ENCODE measurements around the gene ANKRD66.
A peak's percentile ranks its signal among the peaks of the same experiment; 100 is the strongest.

Gene ANKRD66

GRCh38 chr6:46787871-46788540 is 41.3 kb downstream of the ANKRD66 start:
- no peak overlapping the region for H3K4me3 ChIP-seq (replicated peaks; ENCODE audit: insufficient read depth, low read length)

GRCh38 chr6:46788791-46789190 is 42.1 kb downstream of the ANKRD66 start:
- Histone ChIP-seq H3K4me3 (replicated peaks; ENCODE audit: insufficient read depth, low read length) (no peak overlapping the region), H3K27ac (replicated peaks) (no peak overlapping the region), H3K27me3 (ENCODE audit: insufficient read depth, poor library complexity, severe bottlenecking) (no peaks in the 10 kb centered on the region)
- TF ChIP-seq CTCF (IDR thresholded peaks at IDR 0.05; ENCODE audit: insufficient read depth, low read length) (no peak), REST (IDR thresholded peaks at IDR 0.05; ENCODE audit: insufficient replicate concordance, low read depth) (no peak), POLR2AphosphoS5 (IDR thresholded peaks at IDR 0.05; ENCODE audit: low read depth) (no peak), GABPA (IDR thresholded peaks at IDR 0.05; ENCODE audit: low read depth) (no peak), SPI1 (IDR thresholded peaks at IDR 0.05; ENCODE audit: borderline replicate concordance, low read depth) (no peak)
- no peak for DNase-seq (ENCODE audit: low read depth in 1 of 2, low spot score in 1 of 2)

More at GRCh38 chr6:46787871-46788540, 41.3 kb downstream of the ANKRD66 start:
- no peak overlapping the region for H3K27ac ChIP-seq (replicated peaks)
- TF ChIP-seq CTCF (IDR thresholded peaks at IDR 0.05; ENCODE audit: insufficient read depth, low read length) (no peak), POLR2AphosphoS5 (IDR thresholded peaks at IDR 0.05; ENCODE audit: low read depth) (no peak), REST (IDR thresholded peaks at IDR 0.05; ENCODE audit: insufficient replicate concordance, low read depth) (no peak), SPI1 (IDR thresholded peaks at IDR 0.05; ENCODE audit: borderline replicate concordance, low read depth) (no peak), GABPA (IDR thresholded peaks at IDR 0.05; ENCODE audit: low read depth) (no peak)
- DNase-seq (ENCODE audit: low read depth in 1 of 2, low spot score in 1 of 2): no peak
- H3K27me3 ChIP-seq (ENCODE audit: insufficient read depth, poor library complexity, severe bottlenecking): no peaks in the 10 kb centered on the region

GRCh38 chr6:46789434-46790354 is 43.0 kb downstream of the ANKRD66 start:
- no peaks in the 10 kb centered on the region for H3K27me3 ChIP-seq (ENCODE audit: insufficient read depth, poor library complexity, severe bottlenecking)
- H3K4me3 ChIP-seq (replicated peaks; ENCODE audit: insufficient read depth, low read length): no peak overlapping the region
- H3K27ac ChIP-seq (replicated peaks): no peak overlapping the region
- no peak for TF ChIP-seq REST (IDR thresholded peaks at IDR 0.05; ENCODE audit: insufficient replicate concordance, low read depth)
- no peak for TF ChIP-seq GABPA (IDR thresholded peaks at IDR 0.05; ENCODE audit: low read depth)
- TF ChIP-seq POLR2AphosphoS5 (IDR thresholded peaks at IDR 0.05; ENCODE audit: low read depth): no peak
- TF ChIP-seq SPI1 (IDR thresholded peaks at IDR 0.05; ENCODE audit: borderline replicate concordance, low read depth): no peak
- TF ChIP-seq CTCF (IDR thresholded peaks at IDR 0.05; ENCODE audit: insufficient read depth, low read length): no peak
- DNase-seq (ENCODE audit: low read depth in 1 of 2, low spot score in 1 of 2): peak in 1 of 2 experiments; percentile 31
